Tibial nerve (tissue), 4 donors: ENCODE data around the gene CYP46A1.

Experiments used
- EP300 ChIP-seq, 2 donors: sonication (generic); formaldehyde crosslinking; IDR thresholded peaks; one replicate each; pipeline ENCODE4 v1.6.1; 2017; ENCODE audit warnings: antibody characterized with exemption in 2 of 2, mild to moderate bottlenecking in 1 of 2
- POLR2A ChIP-seq, 2 donors: fragments of 450-650 bp; IDR thresholded peaks; one replicate each; pipeline ENCODE4 v1.6.1; 2017; ENCODE audit warnings: antibody characterized with exemption in 2 of 2, mild to moderate bottlenecking in 2 of 2, moderate library complexity in 2 of 2
- TF ChIP-seq, protein P1 (sequence below), 5 experiments: fragments of 200-600 bp in 3 of 5; fragments of 450-650 bp in 2 of 5; sonication (generic) in 3 of 5; IDR thresholded peaks; one replicate each; pipeline ENCODE4 v1.5.1; 2016 to 2019; ENCODE audit warnings: antibody characterized with exemption in 5 of 5, mild to moderate bottlenecking in 3 of 5, moderate library complexity in 2 of 5

DNA sequence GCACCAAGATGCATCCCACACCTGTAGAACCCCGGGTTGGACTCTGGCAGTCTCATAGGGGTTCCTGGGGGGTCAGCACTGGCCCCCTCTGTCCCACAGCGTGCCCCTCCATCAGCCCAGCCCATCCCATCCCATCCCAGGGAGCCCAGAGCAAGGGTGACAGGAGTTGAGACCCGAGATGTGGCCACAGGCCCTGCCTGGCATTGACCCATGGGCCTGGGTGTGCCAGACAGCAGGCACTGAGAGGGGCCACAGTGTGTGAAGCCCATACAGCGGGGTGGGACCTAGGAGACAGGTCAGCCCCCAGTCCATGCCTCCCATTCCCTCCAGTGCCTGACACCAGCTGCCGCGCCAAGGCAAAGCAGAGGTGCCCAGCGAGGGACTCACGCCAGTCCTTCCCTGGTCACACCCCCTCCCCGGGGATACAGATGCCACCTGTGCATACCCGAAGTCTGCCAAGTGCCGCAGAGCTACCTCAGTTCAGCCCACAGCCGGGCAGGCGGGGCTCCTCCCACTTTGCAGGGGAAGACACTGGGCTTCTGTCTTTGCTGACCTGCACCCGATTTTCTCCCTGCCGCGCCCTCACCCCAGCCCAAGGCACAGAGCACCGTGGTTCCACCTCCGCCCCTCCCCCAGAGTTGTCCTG is 50.4 kb downstream of the CYP46A1 start:
- TF ChIP-seq, protein P1, sequence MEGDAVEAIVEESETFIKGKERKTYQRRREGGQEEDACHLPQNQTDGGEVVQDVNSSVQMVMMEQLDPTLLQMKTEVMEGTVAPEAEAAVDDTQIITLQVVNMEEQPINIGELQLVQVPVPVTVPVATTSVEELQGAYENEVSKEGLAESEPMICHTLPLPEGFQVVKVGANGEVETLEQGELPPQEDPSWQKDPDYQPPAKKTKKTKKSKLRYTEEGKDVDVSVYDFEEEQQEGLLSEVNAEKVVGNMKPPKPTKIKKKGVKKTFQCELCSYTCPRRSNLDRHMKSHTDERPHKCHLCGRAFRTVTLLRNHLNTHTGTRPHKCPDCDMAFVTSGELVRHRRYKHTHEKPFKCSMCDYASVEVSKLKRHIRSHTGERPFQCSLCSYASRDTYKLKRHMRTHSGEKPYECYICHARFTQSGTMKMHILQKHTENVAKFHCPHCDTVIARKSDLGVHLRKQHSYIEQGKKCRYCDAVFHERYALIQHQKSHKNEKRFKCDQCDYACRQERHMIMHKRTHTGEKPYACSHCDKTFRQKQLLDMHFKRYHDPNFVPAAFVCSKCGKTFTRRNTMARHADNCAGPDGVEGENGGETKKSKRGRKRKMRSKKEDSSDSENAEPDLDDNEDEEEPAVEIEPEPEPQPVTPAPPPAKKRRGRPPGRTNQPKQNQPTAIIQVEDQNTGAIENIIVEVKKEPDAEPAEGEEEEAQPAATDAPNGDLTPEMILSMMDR (IDR thresholded peaks at IDR 0.05), result no peak
- TF ChIP-seq POLR2A (IDR thresholded peaks at IDR 0.05), result no peak
- no peak for TF ChIP-seq EP300 (IDR thresholded peaks at IDR 0.05)
